ENCODE data around the gene ABCB9.

DNA sequence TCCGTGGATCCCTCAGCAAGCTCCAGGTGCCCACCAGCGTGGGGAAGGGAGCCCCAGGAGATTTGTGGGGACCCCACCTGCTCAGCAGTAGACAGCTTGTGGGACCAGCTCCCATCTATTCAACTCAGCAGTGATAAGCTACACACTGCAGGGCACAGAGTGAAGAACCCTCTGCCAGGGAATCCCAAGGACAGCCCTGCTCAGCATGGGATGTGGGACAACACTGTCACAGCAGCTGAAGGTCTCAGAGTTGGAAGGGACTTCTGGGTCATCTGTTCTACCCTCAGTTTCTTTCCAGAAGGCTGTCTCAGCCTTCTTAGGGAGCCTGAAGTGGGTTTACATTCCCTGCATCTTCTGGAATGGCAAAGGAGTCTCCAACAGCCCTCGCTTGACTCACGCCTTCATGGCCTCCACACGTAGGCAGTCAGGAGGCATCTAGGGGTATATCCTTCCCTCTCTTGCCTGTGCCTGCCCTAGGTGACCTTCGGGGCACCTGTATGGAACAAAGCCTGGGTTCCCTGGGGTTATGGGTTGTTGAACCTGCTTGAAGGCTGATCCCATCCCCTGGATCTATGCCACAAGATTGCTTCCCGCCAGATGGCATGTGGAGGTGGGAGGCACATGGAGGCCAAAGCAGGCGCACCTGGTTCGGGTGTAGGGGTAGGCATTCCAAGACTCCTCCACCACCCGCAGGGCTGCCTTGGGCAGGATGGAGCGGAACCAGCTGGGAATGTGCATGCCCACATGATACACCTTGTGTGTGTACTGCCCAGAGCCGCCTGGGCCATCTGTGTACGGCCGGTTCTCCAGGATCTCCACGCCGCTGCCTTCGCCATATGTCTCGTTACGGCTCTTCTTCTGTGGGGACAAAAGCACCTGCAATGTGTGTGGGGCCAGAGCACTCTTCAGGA lies 47.2 kb upstream of the ABCB9 start:
- TF ChIP-seq RAD21 (IDR thresholded peaks at IDR 0.05 in 1 of 2, conservative IDR thresholded peaks at IDR 0.05 in 1 of 2; ENCODE audit: low read depth in 2 of 2, low read length in 2 of 2) (no peak), POLR2AphosphoS5 (IDR thresholded peaks at IDR 0.05; ENCODE audit: low read depth, low read length) (no peak), SIX5 (IDR thresholded peaks at IDR 0.05; ENCODE audit: low read depth, low read length) (no peak), SRF (IDR thresholded peaks at IDR 0.05; ENCODE audit: low read depth, low read length) (no peak), BRCA1 (IDR thresholded peaks at IDR 0.05; ENCODE audit: low read depth, low read length) (no peak)
- TF ChIP-seq, protein P1, sequence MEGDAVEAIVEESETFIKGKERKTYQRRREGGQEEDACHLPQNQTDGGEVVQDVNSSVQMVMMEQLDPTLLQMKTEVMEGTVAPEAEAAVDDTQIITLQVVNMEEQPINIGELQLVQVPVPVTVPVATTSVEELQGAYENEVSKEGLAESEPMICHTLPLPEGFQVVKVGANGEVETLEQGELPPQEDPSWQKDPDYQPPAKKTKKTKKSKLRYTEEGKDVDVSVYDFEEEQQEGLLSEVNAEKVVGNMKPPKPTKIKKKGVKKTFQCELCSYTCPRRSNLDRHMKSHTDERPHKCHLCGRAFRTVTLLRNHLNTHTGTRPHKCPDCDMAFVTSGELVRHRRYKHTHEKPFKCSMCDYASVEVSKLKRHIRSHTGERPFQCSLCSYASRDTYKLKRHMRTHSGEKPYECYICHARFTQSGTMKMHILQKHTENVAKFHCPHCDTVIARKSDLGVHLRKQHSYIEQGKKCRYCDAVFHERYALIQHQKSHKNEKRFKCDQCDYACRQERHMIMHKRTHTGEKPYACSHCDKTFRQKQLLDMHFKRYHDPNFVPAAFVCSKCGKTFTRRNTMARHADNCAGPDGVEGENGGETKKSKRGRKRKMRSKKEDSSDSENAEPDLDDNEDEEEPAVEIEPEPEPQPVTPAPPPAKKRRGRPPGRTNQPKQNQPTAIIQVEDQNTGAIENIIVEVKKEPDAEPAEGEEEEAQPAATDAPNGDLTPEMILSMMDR (IDR thresholded peaks at IDR 0.05; ENCODE audit: control extremely low read depth in 1 of 3, insufficient read depth in 1 of 3, low read depth in 1 of 3, low read length in 3 of 3): no peak
- TF ChIP-seq, protein P2, sequence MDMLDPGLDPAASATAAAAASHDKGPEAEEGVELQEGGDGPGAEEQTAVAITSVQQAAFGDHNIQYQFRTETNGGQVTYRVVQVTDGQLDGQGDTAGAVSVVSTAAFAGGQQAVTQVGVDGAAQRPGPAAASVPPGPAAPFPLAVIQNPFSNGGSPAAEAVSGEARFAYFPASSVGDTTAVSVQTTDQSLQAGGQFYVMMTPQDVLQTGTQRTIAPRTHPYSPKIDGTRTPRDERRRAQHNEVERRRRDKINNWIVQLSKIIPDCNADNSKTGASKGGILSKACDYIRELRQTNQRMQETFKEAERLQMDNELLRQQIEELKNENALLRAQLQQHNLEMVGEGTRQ (IDR thresholded peaks at IDR 0.05; ENCODE audit: low read length): no peak

All from H1 (cell line).